Erythroblast (primary cell): Measurements from ENCODE around the gene DOCK2.

Source experiments
- GATA1 ChIP-seq: IDR thresholded peaks from 2 replicates; pipeline ENCODE4 v1.6.1; 2011; ENCODE audit warnings: low read depth, mild to moderate bottlenecking, control low read depth, low read length, moderate library complexity
- POLR2A ChIP-seq: IDR thresholded peaks from 2 replicates; pipeline ENCODE4 v1.6.1; 2011; ENCODE audit warnings: mild to moderate bottlenecking, low read length

DNA sequence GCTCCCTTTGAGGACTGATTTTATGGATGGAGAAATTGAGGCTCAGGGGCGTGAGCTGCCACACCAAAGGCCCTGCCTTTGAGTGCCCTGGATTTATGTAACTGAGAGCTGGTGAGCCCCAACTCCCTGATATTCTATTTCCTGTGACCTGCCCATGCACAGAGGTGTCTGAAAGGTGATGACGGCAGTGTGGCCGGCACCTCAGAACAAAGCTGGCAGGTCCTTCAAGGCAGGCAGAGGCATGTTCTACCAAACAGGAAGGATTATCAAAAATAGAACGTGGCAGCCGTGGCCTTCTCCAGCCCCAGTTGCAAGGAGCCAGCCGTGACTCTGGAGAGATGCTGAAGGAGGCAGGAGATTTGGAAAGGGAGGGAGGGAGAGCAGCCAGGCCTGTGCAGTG is 307.0 kb downstream of the DOCK2 start:
- TF ChIP-seq POLR2A (no peak), GATA1 (no peak)
